Prostate gland (tissue), 2 donors: ENCODE measurements around the gene WWOX. TPM values are rescaled to one million over a fixed set of nuclear protein-coding genes. Genes with fewer than 3 reads are reported as not detected.

Experiments
- DNase-seq: peaks from one replicate; pipeline ENCODE4 v3.0.0-alpha.2; 2019; ENCODE audit warnings: low spot score
- H3K27ac ChIP-seq, 2 donors: fragments of 200-600 bp; sonication (generic); 2 replicates each; pipeline ENCODE4 v1.5.1; 2017 to 2019
- H3K27me3 ChIP-seq: fragments of 200-600 bp; sonication (generic); replicated peaks from 2 replicates; pipeline ENCODE4 v1.5.1; 2019; ENCODE audit not compliant: insufficient read depth
- H3K36me3 ChIP-seq, 2 donors: fragments of 200-600 bp; sonication (generic); 1 replicate in 1 of 2; 2 replicates in 1 of 2; pipeline versions ENCODE4 v1.5.1 to v1.8.1; 2017 to 2019
- H3K4me1 ChIP-seq: fragments of 200-600 bp; sonication (generic); replicated peaks from 2 replicates; pipeline ENCODE4 v1.5.1; 2019
- H3K4me3 ChIP-seq, 2 donors: fragments of 200-600 bp; sonication (generic); 2 replicates each; pipeline ENCODE4 v1.5.1; 2017 to 2019
- H3K9me3 ChIP-seq: fragments of 200-600 bp; sonication (generic); 2 replicates; pipeline ENCODE4 v1.5.1; 2017
- CTCF ChIP-seq, 4 experiments: fragments of 200-600 bp in 2 of 4; fragments of 450-650 bp in 2 of 4; sonication (generic) in 2 of 4; IDR thresholded peaks; 1 replicate in 3 of 4; 2 replicates in 1 of 4; pipeline ENCODE4 v1.5.1; 2016 to 2019; ENCODE audit warnings: antibody characterized with exemption in 4 of 4, mild to moderate bottlenecking in 2 of 4, moderate library complexity in 2 of 4
- POLR2A ChIP-seq: fragments of 450-650 bp; IDR thresholded peaks from one replicate; pipeline ENCODE4 v1.6.1; 2016; ENCODE audit warnings: antibody characterized with exemption, mild to moderate bottlenecking
- POLR2AphosphoS5 ChIP-seq: sonication (generic); formaldehyde crosslinking; IDR thresholded peaks from one replicate; pipeline ENCODE4 v1.6.1; 2017; ENCODE audit warnings: antibody characterized with exemption
- WGBS: methylation state at CpG from one replicate; pipeline ENCODE4 v1.1.5; 2018; 5-methylcytosine and 5-hydroxymethylcytosine counted together
- intact Hi-C: fragments of 100-400 bp; cut with DNase I; formaldehyde crosslinking; loops from one replicate; pipeline ENCODE4 v1.14.2; 2022
- total RNA-seq, 2 donors: library from RNA; depleted of rRNA; stranded (reverse); fragments of >200 nt; gene quantifications; one replicate each; pipeline ENCODE4 v1.1.0, GENCODE V29; 2016

WWOX gene
- total RNA-seq, 2 donors from 2014 or later, result 93.2 to 99.4 TPM

- no peaks in the 10 kb centered on the region for H3K36me3 ChIP-seq
- H3K4me1 ChIP-seq, result no peaks in the 10 kb centered on the region
- no peaks in the 10 kb centered on the region for H3K9me3 ChIP-seq
Measured at GRCh38 chr16:78438219-78438618, 338.8 kb downstream of the WWOX start.

GRCh38 chr16:78438632-78439031 lies 339.2 kb downstream of the WWOX start:
- no peak for DNase-seq
- WGBS, result 59% methylated on average over 13 of the region's 13 CpGs
- no peak for TF ChIP-seq POLR2AphosphoS5
- no peak for TF ChIP-seq POLR2A
- TF ChIP-seq CTCF (IDR thresholded peaks at IDR 0.05), result no peak
- Histone ChIP-seq H3K4me3 (no peak overlapping the region), H3K27me3 (no peaks in the 10 kb centered on the region), H3K9me3 (no peaks in the 10 kb centered on the region), H3K4me1 (no peaks in the 10 kb centered on the region), H3K27ac (no peak overlapping the region), H3K36me3 (no peaks in the 10 kb centered on the region)
- intact Hi-C loops, result no loop called here

More at GRCh38 chr16:78438219-78438618, 338.8 kb downstream of the WWOX start:
- 83% methylated on average over 4 of the region's 4 CpGs for WGBS
- Histone ChIP-seq H3K27me3 (no peaks in the 10 kb centered on the region), H3K4me3 (no peak overlapping the region), H3K27ac (no peak overlapping the region)
- intact Hi-C loops, result no loop called here
- TF ChIP-seq POLR2AphosphoS5, result no peak
- no peak for TF ChIP-seq CTCF (IDR thresholded peaks at IDR 0.05)
- TF ChIP-seq POLR2A, result no peak
- DNase-seq, result no peak

- Histone ChIP-seq H3K27me3 (no peaks in the 10 kb centered on the region), H3K27ac (no peak overlapping the region), H3K9me3 (no peaks in the 10 kb centered on the region), H3K4me1 (no peaks in the 10 kb centered on the region), H3K4me3 (no peak overlapping the region), H3K36me3 (no peaks in the 10 kb centered on the region)
- WGBS, result 97% methylated on average over 2 of the region's 2 CpGs
- intact Hi-C loops, result no loop called here
- DNase-seq, result no peak
- no peak for TF ChIP-seq POLR2AphosphoS5
- TF ChIP-seq POLR2A, result no peak
Measured at GRCh38 chr16:78439646-78440045, 340.2 kb downstream of the WWOX start.

- Histone ChIP-seq H3K4me1 (no peaks in the 10 kb centered on the region), H3K36me3 (no peaks in the 10 kb centered on the region), H3K27me3 (no peaks in the 10 kb centered on the region), H3K27ac (no peak overlapping the region), H3K4me3 (no peak overlapping the region), H3K9me3 (no peaks in the 10 kb centered on the region)
- intact Hi-C loops, result no loop called here
- 95% methylated on average over 5 of the region's 5 CpGs for WGBS
- TF ChIP-seq POLR2AphosphoS5, result no peak
- no peak for TF ChIP-seq CTCF (IDR thresholded peaks at IDR 0.05)
- no peak for TF ChIP-seq POLR2A
- no peak for DNase-seq
Measured at GRCh38 chr16:78441298-78441697, 341.8 kb downstream of the WWOX start.

GRCh38 chr16:78443542-78444364 lies 344.3 kb downstream of the WWOX start:
- H3K9me3 ChIP-seq, result no peaks in the 10 kb centered on the region
- WGBS, result 44% methylated on average over 13 of the region's 13 CpGs
- TF ChIP-seq POLR2A, result no peak
- TF ChIP-seq CTCF (IDR thresholded peaks at IDR 0.05), result no peak
- no peak overlapping the region for H3K4me3 ChIP-seq
- no peaks in the 10 kb centered on the region for H3K27me3 ChIP-seq
- no peaks in the 10 kb centered on the region for H3K36me3 ChIP-seq
- no peak overlapping the region for H3K27ac ChIP-seq
- intact Hi-C loops, result no loop called here
- DNase-seq, result no peak
- H3K4me1 ChIP-seq, result no peaks in the 10 kb centered on the region
